ENCODE measurements around the gene OR6K2.

DNA sequence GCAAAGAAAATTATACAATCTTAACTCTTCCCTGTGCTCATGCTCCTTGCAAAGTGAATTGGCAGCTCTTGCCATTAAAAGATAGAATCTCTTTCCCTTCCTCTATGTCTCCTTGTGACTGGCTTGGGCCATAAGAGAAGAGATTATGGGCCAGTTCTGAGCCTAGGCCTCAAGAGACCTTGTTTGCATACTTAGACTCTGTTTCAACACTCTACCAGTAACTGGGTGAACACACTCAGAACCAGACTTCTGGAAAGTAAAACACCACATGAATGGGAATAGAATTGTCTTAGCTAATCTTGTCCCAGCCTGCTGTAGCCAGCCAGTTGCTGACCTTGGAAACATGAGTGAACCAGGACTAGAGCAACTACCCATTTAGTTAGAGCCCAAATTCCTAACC, 35.4 kb upstream of the OR6K2 start:
- TF ChIP-seq, protein P1, sequence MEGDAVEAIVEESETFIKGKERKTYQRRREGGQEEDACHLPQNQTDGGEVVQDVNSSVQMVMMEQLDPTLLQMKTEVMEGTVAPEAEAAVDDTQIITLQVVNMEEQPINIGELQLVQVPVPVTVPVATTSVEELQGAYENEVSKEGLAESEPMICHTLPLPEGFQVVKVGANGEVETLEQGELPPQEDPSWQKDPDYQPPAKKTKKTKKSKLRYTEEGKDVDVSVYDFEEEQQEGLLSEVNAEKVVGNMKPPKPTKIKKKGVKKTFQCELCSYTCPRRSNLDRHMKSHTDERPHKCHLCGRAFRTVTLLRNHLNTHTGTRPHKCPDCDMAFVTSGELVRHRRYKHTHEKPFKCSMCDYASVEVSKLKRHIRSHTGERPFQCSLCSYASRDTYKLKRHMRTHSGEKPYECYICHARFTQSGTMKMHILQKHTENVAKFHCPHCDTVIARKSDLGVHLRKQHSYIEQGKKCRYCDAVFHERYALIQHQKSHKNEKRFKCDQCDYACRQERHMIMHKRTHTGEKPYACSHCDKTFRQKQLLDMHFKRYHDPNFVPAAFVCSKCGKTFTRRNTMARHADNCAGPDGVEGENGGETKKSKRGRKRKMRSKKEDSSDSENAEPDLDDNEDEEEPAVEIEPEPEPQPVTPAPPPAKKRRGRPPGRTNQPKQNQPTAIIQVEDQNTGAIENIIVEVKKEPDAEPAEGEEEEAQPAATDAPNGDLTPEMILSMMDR (IDR thresholded peaks at IDR 0.05; ENCODE audit: borderline replicate concordance, extremely low read depth, low read length, poor library complexity, severe bottlenecking): no peak
- TF ChIP-seq EZH2 (IDR thresholded peaks at IDR 0.05; ENCODE audit: borderline replicate concordance, low read depth, low read length, severe bottlenecking): no peak

Data from DND-41 (cell line).